Esophagus squamous epithelium (tissue), 4 donors: ENCODE measurements around the gene GYG1.

ENCODE experiments used
- POLR2A ChIP-seq, 4 donors: fragments of 450-650 bp; IDR thresholded peaks; one replicate each; pipeline ENCODE4 v1.6.1; 2017; ENCODE audit warnings: antibody characterized with exemption in 4 of 4, mild to moderate bottlenecking in 4 of 4, moderate library complexity in 3 of 4
- TF ChIP-seq, protein P1 (sequence below), 6 experiments: fragments of 450-650 bp in 4 of 6; fragments of 200-600 bp in 2 of 6; sonication (generic) in 2 of 6; IDR thresholded peaks; one replicate each; pipeline ENCODE4 v1.5.1; 2016 to 2019; ENCODE audit warnings: antibody characterized with exemption in 6 of 6, mild to moderate bottlenecking in 4 of 6, moderate library complexity in 4 of 6

DNA sequence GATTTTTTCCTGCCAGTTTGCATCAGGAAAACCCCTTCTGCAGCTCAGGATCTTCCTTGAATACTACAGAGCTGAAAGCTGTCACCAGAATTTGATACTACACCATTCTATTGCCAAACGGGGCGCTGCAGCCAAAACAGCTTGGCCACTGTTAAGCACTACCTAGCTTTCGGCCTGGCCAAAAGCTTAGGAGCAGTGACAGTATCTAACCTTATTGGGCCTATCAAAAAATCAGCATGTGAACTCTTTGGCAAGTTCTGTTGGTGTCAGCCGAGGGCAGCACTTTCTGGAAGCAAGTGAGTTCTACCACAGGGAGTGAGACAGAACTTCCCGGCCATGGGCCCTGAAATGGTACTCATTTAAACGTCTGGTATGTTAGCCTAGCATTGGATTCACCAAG, 16.1 kb upstream of the GYG1 start:
- TF ChIP-seq, protein P1, sequence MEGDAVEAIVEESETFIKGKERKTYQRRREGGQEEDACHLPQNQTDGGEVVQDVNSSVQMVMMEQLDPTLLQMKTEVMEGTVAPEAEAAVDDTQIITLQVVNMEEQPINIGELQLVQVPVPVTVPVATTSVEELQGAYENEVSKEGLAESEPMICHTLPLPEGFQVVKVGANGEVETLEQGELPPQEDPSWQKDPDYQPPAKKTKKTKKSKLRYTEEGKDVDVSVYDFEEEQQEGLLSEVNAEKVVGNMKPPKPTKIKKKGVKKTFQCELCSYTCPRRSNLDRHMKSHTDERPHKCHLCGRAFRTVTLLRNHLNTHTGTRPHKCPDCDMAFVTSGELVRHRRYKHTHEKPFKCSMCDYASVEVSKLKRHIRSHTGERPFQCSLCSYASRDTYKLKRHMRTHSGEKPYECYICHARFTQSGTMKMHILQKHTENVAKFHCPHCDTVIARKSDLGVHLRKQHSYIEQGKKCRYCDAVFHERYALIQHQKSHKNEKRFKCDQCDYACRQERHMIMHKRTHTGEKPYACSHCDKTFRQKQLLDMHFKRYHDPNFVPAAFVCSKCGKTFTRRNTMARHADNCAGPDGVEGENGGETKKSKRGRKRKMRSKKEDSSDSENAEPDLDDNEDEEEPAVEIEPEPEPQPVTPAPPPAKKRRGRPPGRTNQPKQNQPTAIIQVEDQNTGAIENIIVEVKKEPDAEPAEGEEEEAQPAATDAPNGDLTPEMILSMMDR (IDR thresholded peaks at IDR 0.05) = no peak
- no peak for TF ChIP-seq POLR2A (IDR thresholded peaks at IDR 0.05)
